HS-5 (cell line): ENCODE results near the gene FUT7.

Experiments used
- DNase-seq: peaks from one replicate; pipeline ENCODE4 v3.0.0-alpha.2; 2012; ENCODE audit warnings: low read depth

Gene FUT7

GRCh38 chr9:137001857-137002645 is 29.8 kb downstream of the FUT7 start:
- DNase-seq: no peak

- peak; percentile 25 for DNase-seq
Observed at GRCh38 chr9:137000177-137000930, 31.5 kb downstream of the FUT7 start.

GRCh38 chr9:136997830-136998234 is 34.1 kb downstream of the FUT7 start:
- DNase-seq: no peak

GRCh38 chr9:136997371-136997770 is 34.5 kb downstream of the FUT7 start:
- no peak for DNase-seq

- no peak for DNase-seq
Observed at GRCh38 chr9:136996361-136997292, 35.3 kb downstream of the FUT7 start, which contains the start of gene CLIC3. CLIC3 (minus strand) TSS chr9:136996568; CDS start chr9:136996543, 25 bp downstream.

GRCh38 chr9:136995772-136996311 is 36.0 kb downstream of the FUT7 start:
- no peak for DNase-seq

GRCh38 chr9:136995362-136995761 is 36.5 kb downstream of the FUT7 start:
- DNase-seq: no peak

GRCh38 chr9:136994888-136995230 is 37.0 kb downstream of the FUT7 start:
- DNase-seq: no peak

GRCh38 chr9:136994180-136994887 is 37.6 kb downstream of the FUT7 start:
- no peak for DNase-seq

GRCh38 chr9:136992819-136993369 is 39.0 kb downstream of the FUT7 start:
- DNase-seq: no peak

GRCh38 chr9:136991993-136992818 is 39.7 kb downstream of the FUT7 start, which contains the start of gene PAXX:
PAXX (plus strand) TSS chr9:136992422; CDS start chr9:136992444, 22 bp downstream.
- DNase-seq: peak; percentile 35

GRCh38 chr9:136990242-136990911 is 41.5 kb downstream of the FUT7 start:
- no peak for DNase-seq

- no peak for DNase-seq
Observed at GRCh38 chr9:136988872-136989271, 43.0 kb downstream of the FUT7 start.

- no peak for DNase-seq
Observed at GRCh38 chr9:136985853-136986252, 46.0 kb downstream of the FUT7 start.

- no peak for DNase-seq
Observed at GRCh38 chr9:136985027-136985602, 46.8 kb downstream of the FUT7 start.

- no peak for DNase-seq
Observed at GRCh38 chr9:136984464-136985026, 47.3 kb downstream of the FUT7 start.

- DNase-seq: no peak
Observed at GRCh38 chr9:136983656-136984314, 48.1 kb downstream of the FUT7 start.

GRCh38 chr9:136983167-136983566 is 48.7 kb downstream of the FUT7 start:
- DNase-seq: no peak
